ENCODE data around the gene FGF10. TPM values are rescaled to one million over a fixed set of nuclear protein-coding genes. Genes with fewer than 3 reads are reported as not detected.
A peak's percentile ranks its signal among the peaks of the same experiment; 100 is the strongest.

The FGF10 gene
- total RNA-seq, 6 experiments from 2014 or later = not detected

DNA sequence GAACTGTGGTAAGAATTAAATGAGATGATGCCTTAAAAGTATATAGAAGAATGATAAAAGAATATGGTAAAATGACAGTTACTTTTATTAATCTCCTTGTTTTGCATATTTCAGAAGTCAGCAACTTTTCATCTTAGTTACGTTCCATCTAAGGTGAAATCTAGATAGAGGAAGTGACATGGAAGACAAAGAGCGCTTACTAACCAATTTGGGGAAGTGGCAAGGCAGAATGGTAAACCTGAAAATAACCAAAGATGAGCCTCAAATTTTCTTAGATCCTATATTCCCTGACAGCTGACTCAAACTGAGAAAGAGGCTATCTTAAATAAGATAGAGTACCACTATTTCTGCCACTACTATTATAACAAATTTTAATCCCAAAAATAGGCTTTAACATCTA, 52.5 kb downstream of the FGF10 start:
- TF ChIP-seq, protein P1, sequence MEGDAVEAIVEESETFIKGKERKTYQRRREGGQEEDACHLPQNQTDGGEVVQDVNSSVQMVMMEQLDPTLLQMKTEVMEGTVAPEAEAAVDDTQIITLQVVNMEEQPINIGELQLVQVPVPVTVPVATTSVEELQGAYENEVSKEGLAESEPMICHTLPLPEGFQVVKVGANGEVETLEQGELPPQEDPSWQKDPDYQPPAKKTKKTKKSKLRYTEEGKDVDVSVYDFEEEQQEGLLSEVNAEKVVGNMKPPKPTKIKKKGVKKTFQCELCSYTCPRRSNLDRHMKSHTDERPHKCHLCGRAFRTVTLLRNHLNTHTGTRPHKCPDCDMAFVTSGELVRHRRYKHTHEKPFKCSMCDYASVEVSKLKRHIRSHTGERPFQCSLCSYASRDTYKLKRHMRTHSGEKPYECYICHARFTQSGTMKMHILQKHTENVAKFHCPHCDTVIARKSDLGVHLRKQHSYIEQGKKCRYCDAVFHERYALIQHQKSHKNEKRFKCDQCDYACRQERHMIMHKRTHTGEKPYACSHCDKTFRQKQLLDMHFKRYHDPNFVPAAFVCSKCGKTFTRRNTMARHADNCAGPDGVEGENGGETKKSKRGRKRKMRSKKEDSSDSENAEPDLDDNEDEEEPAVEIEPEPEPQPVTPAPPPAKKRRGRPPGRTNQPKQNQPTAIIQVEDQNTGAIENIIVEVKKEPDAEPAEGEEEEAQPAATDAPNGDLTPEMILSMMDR (IDR thresholded peaks at IDR 0.05) = no peak
- Mint-ChIP-seq H3K27me3 (ENCODE audit: insufficient read depth) (no peaks in the 10 kb centered on the region; the same call in 1 of the 2 replicates), H3K36me3 (ENCODE audit: low read depth) (no peaks in the 10 kb centered on the region), H3K27ac (no peak overlapping the region), H3K4me1 (ENCODE audit: low read depth) (no peaks in the 10 kb centered on the region), H3K9me3 (peaks cover 6% of the 10 kb centered on the region; the same call in 1 of the 2 replicates), H3K4me3 (no peak overlapping the region)
- DNase-seq = no peak

GRCh38 chr5:44334622-44335021, 54.6 kb downstream of the FGF10 start:
- Mint-ChIP-seq H3K27ac (no peak overlapping the region), H3K9me3 (peaks cover 3% of the 10 kb centered on the region; the same call in 1 of the 2 replicates), H3K27me3 (ENCODE audit: insufficient read depth) (no peaks in the 10 kb centered on the region; the same call in 1 of the 2 replicates), H3K4me3 (no peak overlapping the region), H3K36me3 (ENCODE audit: low read depth) (no peaks in the 10 kb centered on the region), H3K4me1 (ENCODE audit: low read depth) (no peaks in the 10 kb centered on the region)
- no peak for DNase-seq
- TF ChIP-seq, protein P1 (IDR thresholded peaks at IDR 0.05) = no peak

GRCh38 chr5:44332285-44332971, 56.8 kb downstream of the FGF10 start:
- Mint-ChIP-seq H3K4me3 (no peak overlapping the region), H3K27ac (no peak overlapping the region), H3K36me3 (ENCODE audit: low read depth) (no peaks in the 10 kb centered on the region), H3K4me1 (ENCODE audit: low read depth) (no peaks in the 10 kb centered on the region), H3K27me3 (ENCODE audit: insufficient read depth) (no peaks in the 10 kb centered on the region; the same call in 1 of the 2 replicates), H3K9me3 (no peaks in the 10 kb centered on the region)
- TF ChIP-seq, protein P1 (IDR thresholded peaks at IDR 0.05) = peak; percentile 79
- peak; percentile 15 for DNase-seq

DNA sequence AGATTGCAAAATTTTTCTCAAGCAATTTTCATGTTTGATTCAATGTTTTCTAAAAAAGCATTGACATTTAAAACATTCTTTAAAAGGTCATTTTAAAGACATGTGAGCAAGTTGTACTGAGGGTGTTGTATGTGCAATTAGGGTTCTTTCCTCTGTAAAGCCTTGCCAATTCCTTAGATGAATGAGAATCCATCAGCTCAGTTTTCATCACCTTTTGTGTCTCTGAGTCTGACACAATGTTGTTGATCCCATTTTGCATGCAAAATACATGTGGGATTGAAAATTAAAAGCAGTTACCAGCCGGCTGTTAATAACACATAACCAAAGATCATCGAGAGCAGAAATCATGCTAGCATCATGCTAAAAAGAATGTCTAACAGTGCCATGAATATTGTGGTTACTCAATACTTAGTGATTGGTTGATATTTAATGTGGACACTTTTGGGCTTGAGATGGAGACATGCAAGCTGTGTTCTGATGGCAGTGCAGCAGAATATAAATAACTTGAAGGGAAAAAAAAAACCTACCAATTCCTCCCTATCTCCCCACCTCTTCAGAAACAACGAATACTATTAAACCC, 57.7 kb downstream of the FGF10 start:
- peaks cover 5% of the 10 kb centered on the region; the same call in 1 of the 2 replicates for H3K9me3 Mint-ChIP-seq
- DNase-seq = no peak
- no peaks in the 10 kb centered on the region for H3K36me3 Mint-ChIP-seq (ENCODE audit: low read depth)
- no peak overlapping the region for H3K4me3 Mint-ChIP-seq
- TF ChIP-seq, protein P1 (IDR thresholded peaks at IDR 0.05) = no peak
- no peaks in the 10 kb centered on the region for H3K4me1 Mint-ChIP-seq (ENCODE audit: low read depth)
- H3K27me3 Mint-ChIP-seq (ENCODE audit: insufficient read depth) = no peaks in the 10 kb centered on the region
- H3K27ac Mint-ChIP-seq = no peak overlapping the region

- H3K4me1 Mint-ChIP-seq (ENCODE audit: low read depth) = no peaks in the 10 kb centered on the region
- H3K4me3 Mint-ChIP-seq = no peak overlapping the region
- H3K27me3 Mint-ChIP-seq (ENCODE audit: insufficient read depth) = no peaks in the 10 kb centered on the region
- peaks cover 8% of the 10 kb centered on the region; the same call in 1 of the 2 replicates for H3K9me3 Mint-ChIP-seq
- no peaks in the 10 kb centered on the region for H3K36me3 Mint-ChIP-seq (ENCODE audit: low read depth)
- no peak for DNase-seq
- H3K27ac Mint-ChIP-seq = no peak overlapping the region
- TF ChIP-seq, protein P1 (IDR thresholded peaks at IDR 0.05) = no peak
Observed at GRCh38 chr5:44329716-44330115, 59.5 kb downstream of the FGF10 start.

Data from HFFc6 (cell line).